ENCODE data around the gene PAPSS1. TPM values are rescaled to one million over a fixed set of nuclear protein-coding genes. Genes with fewer than 3 reads are reported as not detected.

PAPSS1 gene
- polyA plus RNA-seq, 1 donor from 2014 or later = 216 TPM

DNA sequence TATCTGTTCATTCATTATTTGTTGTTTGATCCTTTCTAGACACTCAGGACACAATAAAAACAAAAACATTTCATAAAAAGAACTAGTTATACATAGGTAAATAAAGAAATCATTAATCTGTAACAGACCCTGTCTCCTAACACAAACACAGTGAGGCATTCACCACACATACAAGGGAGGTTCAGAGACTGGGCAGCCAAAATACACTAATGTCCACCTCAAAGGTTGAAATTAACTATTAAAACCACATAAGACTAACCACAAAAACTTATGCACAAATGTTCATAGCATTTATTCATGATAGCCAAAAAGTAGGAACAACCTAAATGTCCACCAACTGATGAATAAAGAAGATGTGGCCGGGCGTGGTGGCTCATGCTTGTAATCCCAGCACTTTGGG lies 7.8 kb downstream of the PAPSS1 start:
- Histone ChIP-seq H4K20me1 (ENCODE audit: insufficient read depth) (no peaks in the 10 kb centered on the region), H3K36me3 (ENCODE audit: insufficient read depth, low read length) (no peaks in the 10 kb centered on the region), H3K27ac (ENCODE audit: low read length) (no peak overlapping the region), H3K9me2 (ENCODE audit: insufficient read depth, low read length) (no peaks in the 10 kb centered on the region), H3K4me2 (ENCODE audit: low read length) (no peak overlapping the region), H3K27me3 (ENCODE audit: insufficient read depth, low read depth, low read length) (no peaks in the 10 kb centered on the region), H2AFZ (ENCODE audit: low read depth, low read length) (no peak overlapping the region), H3K9ac (ENCODE audit: low read length) (no peak overlapping the region), H3K9me3 (ENCODE audit: low read length) (peaks cover 1% of the 10 kb centered on the region), H3F3A (ENCODE audit: insufficient read depth, low read length, poor library complexity, severe bottlenecking) (no peaks in the 10 kb centered on the region), H3K4me3 (ENCODE audit: low read length) (no peak overlapping the region), H3K79me2 (replicated peaks; ENCODE audit: insufficient read depth, low read length) (peaks cover 85% of the 10 kb centered on the region)
- TF ChIP-seq EP300 (conservative IDR thresholded peaks at IDR 0.05; ENCODE audit: poor library complexity, severe bottlenecking) = no peak

DNA sequence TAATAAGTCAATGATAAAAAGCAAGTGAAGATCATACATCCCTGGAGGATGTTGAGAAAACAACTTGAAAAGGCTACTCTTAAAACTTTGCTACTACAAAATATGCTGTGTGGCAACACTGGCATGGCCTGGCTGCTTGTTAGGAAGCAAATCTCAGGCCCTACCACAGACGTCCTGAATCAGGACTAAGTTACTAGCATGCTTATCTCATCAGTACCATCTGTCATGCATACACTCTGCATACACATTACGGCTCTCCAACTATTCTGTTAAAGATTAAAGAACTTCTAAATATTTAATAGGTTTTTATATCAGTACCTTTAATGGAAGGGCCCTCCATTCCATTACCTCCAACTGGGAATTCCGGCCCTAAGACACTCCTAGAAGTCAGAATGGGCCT lies 8.2 kb downstream of the PAPSS1 start:
- no peak overlapping the region for H3K4me2 ChIP-seq (ENCODE audit: low read length)
- TF ChIP-seq, protein P1, sequence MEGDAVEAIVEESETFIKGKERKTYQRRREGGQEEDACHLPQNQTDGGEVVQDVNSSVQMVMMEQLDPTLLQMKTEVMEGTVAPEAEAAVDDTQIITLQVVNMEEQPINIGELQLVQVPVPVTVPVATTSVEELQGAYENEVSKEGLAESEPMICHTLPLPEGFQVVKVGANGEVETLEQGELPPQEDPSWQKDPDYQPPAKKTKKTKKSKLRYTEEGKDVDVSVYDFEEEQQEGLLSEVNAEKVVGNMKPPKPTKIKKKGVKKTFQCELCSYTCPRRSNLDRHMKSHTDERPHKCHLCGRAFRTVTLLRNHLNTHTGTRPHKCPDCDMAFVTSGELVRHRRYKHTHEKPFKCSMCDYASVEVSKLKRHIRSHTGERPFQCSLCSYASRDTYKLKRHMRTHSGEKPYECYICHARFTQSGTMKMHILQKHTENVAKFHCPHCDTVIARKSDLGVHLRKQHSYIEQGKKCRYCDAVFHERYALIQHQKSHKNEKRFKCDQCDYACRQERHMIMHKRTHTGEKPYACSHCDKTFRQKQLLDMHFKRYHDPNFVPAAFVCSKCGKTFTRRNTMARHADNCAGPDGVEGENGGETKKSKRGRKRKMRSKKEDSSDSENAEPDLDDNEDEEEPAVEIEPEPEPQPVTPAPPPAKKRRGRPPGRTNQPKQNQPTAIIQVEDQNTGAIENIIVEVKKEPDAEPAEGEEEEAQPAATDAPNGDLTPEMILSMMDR (IDR thresholded peaks at IDR 0.05; ENCODE audit: poor library complexity, severe bottlenecking) = no peak
- TF ChIP-seq RAD21 (conservative IDR thresholded peaks at IDR 0.05) (no peak), SMC3 (conservative IDR thresholded peaks at IDR 0.05; ENCODE audit: poor library complexity) (no peak), TAF1 (IDR thresholded peaks at IDR 0.05; ENCODE audit: low read depth) (no peak), POLR2AphosphoS5 (IDR thresholded peaks at IDR 0.05) (no peak), MXI1 (conservative IDR thresholded peaks at IDR 0.05; ENCODE audit: poor library complexity, severe bottlenecking) (no peak), EZH2 (IDR thresholded peaks at IDR 0.05; ENCODE audit: borderline replicate concordance, insufficient read depth, low read length, poor library complexity, severe bottlenecking) (no peak), EP300 (conservative IDR thresholded peaks at IDR 0.05; ENCODE audit: poor library complexity, severe bottlenecking) (no peak)
- TF ChIP-seq, protein P2, sequence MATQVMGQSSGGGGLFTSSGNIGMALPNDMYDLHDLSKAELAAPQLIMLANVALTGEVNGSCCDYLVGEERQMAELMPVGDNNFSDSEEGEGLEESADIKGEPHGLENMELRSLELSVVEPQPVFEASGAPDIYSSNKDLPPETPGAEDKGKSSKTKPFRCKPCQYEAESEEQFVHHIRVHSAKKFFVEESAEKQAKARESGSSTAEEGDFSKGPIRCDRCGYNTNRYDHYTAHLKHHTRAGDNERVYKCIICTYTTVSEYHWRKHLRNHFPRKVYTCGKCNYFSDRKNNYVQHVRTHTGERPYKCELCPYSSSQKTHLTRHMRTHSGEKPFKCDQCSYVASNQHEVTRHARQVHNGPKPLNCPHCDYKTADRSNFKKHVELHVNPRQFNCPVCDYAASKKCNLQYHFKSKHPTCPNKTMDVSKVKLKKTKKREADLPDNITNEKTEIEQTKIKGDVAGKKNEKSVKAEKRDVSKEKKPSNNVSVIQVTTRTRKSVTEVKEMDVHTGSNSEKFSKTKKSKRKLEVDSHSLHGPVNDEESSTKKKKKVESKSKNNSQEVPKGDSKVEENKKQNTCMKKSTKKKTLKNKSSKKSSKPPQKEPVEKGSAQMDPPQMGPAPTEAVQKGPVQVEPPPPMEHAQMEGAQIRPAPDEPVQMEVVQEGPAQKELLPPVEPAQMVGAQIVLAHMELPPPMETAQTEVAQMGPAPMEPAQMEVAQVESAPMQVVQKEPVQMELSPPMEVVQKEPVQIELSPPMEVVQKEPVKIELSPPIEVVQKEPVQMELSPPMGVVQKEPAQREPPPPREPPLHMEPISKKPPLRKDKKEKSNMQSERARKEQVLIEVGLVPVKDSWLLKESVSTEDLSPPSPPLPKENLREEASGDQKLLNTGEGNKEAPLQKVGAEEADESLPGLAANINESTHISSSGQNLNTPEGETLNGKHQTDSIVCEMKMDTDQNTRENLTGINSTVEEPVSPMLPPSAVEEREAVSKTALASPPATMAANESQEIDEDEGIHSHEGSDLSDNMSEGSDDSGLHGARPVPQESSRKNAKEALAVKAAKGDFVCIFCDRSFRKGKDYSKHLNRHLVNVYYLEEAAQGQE (IDR thresholded peaks at IDR 0.05; ENCODE audit: borderline replicate concordance) = no peak
- H3K79me2 ChIP-seq (replicated peaks; ENCODE audit: insufficient read depth, low read length) = peaks cover 84% of the 10 kb centered on the region

More for the DNA sequence above, 8.2 kb downstream of the PAPSS1 start:
- Histone ChIP-seq H3K36me3 (ENCODE audit: insufficient read depth, low read length) (no peaks in the 10 kb centered on the region), H3F3A (ENCODE audit: insufficient read depth, low read length, poor library complexity, severe bottlenecking) (no peaks in the 10 kb centered on the region), H4K20me1 (ENCODE audit: insufficient read depth) (no peaks in the 10 kb centered on the region), H3K4me3 (ENCODE audit: low read length) (no peak overlapping the region), H3K27ac (ENCODE audit: low read length) (no peak overlapping the region), H3K27me3 (ENCODE audit: insufficient read depth, low read depth, low read length) (no peaks in the 10 kb centered on the region), H3K9me2 (ENCODE audit: insufficient read depth, low read length) (no peaks in the 10 kb centered on the region), H3K9me3 (ENCODE audit: low read length) (peaks cover 5% of the 10 kb centered on the region), H2AFZ (ENCODE audit: low read depth, low read length) (no peak overlapping the region), H3K9ac (ENCODE audit: low read length) (no peak overlapping the region)

Measured in neural cell (in vitro differentiated cells).